HepG2 (cell line): ENCODE data around the gene RPS27A. TPM values are rescaled to one million over a fixed set of nuclear protein-coding genes. Genes with fewer than 3 reads are reported as not detected.

Experiments
- CBX1 ChIP-seq: IDR thresholded peaks from one replicate; pipeline ENCODE4 v1.6.1; 2016; ENCODE audit warnings: antibody characterized with exemption, low read depth
- FOXK1 ChIP-seq: sonication (generic); formaldehyde crosslinking; IDR thresholded peaks from 2 replicates; pipeline ENCODE4 v1.4.0; 2020; ENCODE audit warnings: low read depth, missing genetic modification reagents, borderline replicate concordance
- HNF1B ChIP-seq: sonication (generic); formaldehyde crosslinking; IDR thresholded peaks from 2 replicates; pipeline ENCODE4 v1.5.1; 2020; ENCODE audit warnings: mild to moderate bottlenecking, moderate library complexity, missing genetic modification reagents
- ISX ChIP-seq: sonication (generic); formaldehyde crosslinking; conservative IDR thresholded peaks from 2 replicates; pipeline ENCODE4 v1.5.0; 2020; ENCODE audit warnings: missing genetic modification reagents
- LCORL ChIP-seq, 2 experiments: fragments of 450-650 bp in 1 of 2; sonication (generic) in 1 of 2; formaldehyde crosslinking in 1 of 2; IDR thresholded peaks; 2 replicates each; pipeline versions ENCODE4 v1.5.0 to v1.6.1; 2017 to 2020; ENCODE audit warnings: antibody characterized with exemption in 1 of 2, missing genetic modification reagents in 1 of 2
- MLXIP ChIP-seq: sonication (generic); formaldehyde crosslinking; IDR thresholded peaks from 2 replicates; pipeline ENCODE4 v1.9.0; 2021; ENCODE audit warnings: missing genetic modification reagents, borderline replicate concordance
- NR1H2 ChIP-seq: sonication (generic); formaldehyde crosslinking; IDR thresholded peaks from 2 replicates; pipeline ENCODE4 v1.8.1; 2022; ENCODE audit warnings: low read depth, missing genetic modification reagents, borderline replicate concordance
- PAF1 ChIP-seq: IDR thresholded peaks from 2 replicates; pipeline ENCODE4 v1.6.1; 2016; ENCODE audit warnings: missing genetic modification reagents, missing compliant biosample characterization
- RFX1 ChIP-seq: fragments of 450-650 bp; IDR thresholded peaks from 2 replicates; pipeline ENCODE4 v1.6.1; 2017
- SAFB2 ChIP-seq: sonication (generic); formaldehyde crosslinking; IDR thresholded peaks from 2 replicates; pipeline ENCODE4 v1.5.1; 2020; ENCODE audit warnings: missing genetic modification reagents, low read depth, mild to moderate bottlenecking, borderline replicate concordance
- TBX2 ChIP-seq: sonication (generic); formaldehyde crosslinking; IDR thresholded peaks from 2 replicates; pipeline ENCODE4 v1.5.0; 2020; ENCODE audit warnings: missing genetic modification reagents, mild to moderate bottlenecking, borderline replicate concordance
- TSC22D2 ChIP-seq: sonication (generic); formaldehyde crosslinking; IDR thresholded peaks from 2 replicates; pipeline ENCODE4 v1.5.1; 2020; ENCODE audit warnings: missing genetic modification reagents, mild to moderate bottlenecking, borderline replicate concordance
- XBP1 ChIP-seq: sonication (generic); formaldehyde crosslinking; IDR thresholded peaks from 2 replicates; pipeline ENCODE4 v1.5.0; 2020; ENCODE audit warnings: missing genetic modification reagents
- YEATS4 ChIP-seq: sonication (generic); formaldehyde crosslinking; IDR thresholded peaks from 2 replicates; pipeline ENCODE4 v1.4.0; 2020; ENCODE audit warnings: missing genetic modification reagents, borderline replicate concordance
- ZNF230 ChIP-seq: sonication (generic); formaldehyde crosslinking; IDR thresholded peaks from 2 replicates; pipeline ENCODE4 v1.4.0; 2020; ENCODE audit warnings: mild to moderate bottlenecking, missing genetic modification reagents
- ZNF510 ChIP-seq: sonication (generic); formaldehyde crosslinking; IDR thresholded peaks from 2 replicates; pipeline ENCODE4 v1.4.0; 2020; ENCODE audit warnings: low read depth, mild to moderate bottlenecking, missing genetic modification reagents
- ZNF558 ChIP-seq: sonication (generic); formaldehyde crosslinking; IDR thresholded peaks from 2 replicates; pipeline ENCODE4 v1.9.0; 2022; ENCODE audit warnings: mild to moderate bottlenecking, missing genetic modification reagents, borderline replicate concordance
- ZNF740 ChIP-seq: sonication (generic); formaldehyde crosslinking; IDR thresholded peaks from 2 replicates; pipeline ENCODE4 v1.4.0; 2020; ENCODE audit warnings: missing genetic modification reagents
- ZNF749 ChIP-seq: sonication (generic); formaldehyde crosslinking; IDR thresholded peaks from 2 replicates; pipeline ENCODE4 v1.8.0; 2022; ENCODE audit warnings: mild to moderate bottlenecking, missing genetic modification reagents, moderate library complexity, borderline replicate concordance
- ZNF768 ChIP-seq: sonication (generic); formaldehyde crosslinking; IDR thresholded peaks from 2 replicates; pipeline ENCODE4 v1.4.0; 2020; ENCODE audit warnings: missing genetic modification reagents
- ZNF850 ChIP-seq: sonication (generic); formaldehyde crosslinking; conservative IDR thresholded peaks from 2 replicates; pipeline ENCODE4 v1.9.0; 2021; ENCODE audit warnings: mild to moderate bottlenecking, missing genetic modification reagents
- polyA plus RNA-seq, 8 experiments: library from polyadenylated mRNA; depleted of rRNA in 3 of 8; stranded (reverse) in 7 of 8; unstranded in 1 of 8; fragments of >200 nt; fragmentation: Illumina TruSeq in 4 of 8; extraction: Trizol in 4 of 8; gene quantifications; 2 replicates each; pipeline versions ENCODE4 v1.2.1 to v1.2.3, GENCODE V29; 2011 to 2016; ENCODE audit warnings: low read depth in 4 of 8, missing spikeins in 1 of 8, mixed read lengths in 1 of 8; ENCODE audit not compliant: insufficient read depth in 1 of 8
- total RNA-seq, 5 experiments: library from RNA; depleted of rRNA; stranded (reverse); fragments of >200 nt; fragmentation: Illumina TruSeq; extraction: Trizol; gene quantifications; 2 replicates each; pipeline ENCODE4 v1.2.3, GENCODE V29; 2016; ENCODE audit warnings: low read depth in 1 of 5

Gene RPS27A
- total and polyA plus RNA-seq, 2 of the 13 experiments (the other 11 are each of a cell fraction or from before 2014, with no cell fraction given) = 2,779 to 3,269 TPM

GRCh38 chr2:55232084-55232862 is at the start of gene RPS27A, which contains the start of gene CLHC1 (continued):
- TF ChIP-seq ZNF230 (CRISPR knock-in tag) (no peak; the same call in 1 of the 2 replicates), CBX1 (peak; percentile 85), ZNF749 (CRISPR knock-in tag) (peak; percentile 81; the same call in 1 of the 2 replicates), HNF1B (CRISPR knock-in tag) (peak; percentile 60; the same call in 1 of the 2 replicates), ZNF740 (CRISPR knock-in tag) (no peak), TBX2 (CRISPR knock-in tag) (peak; percentile 56), XBP1 (CRISPR knock-in tag) (peak; percentile 4; the same call in 1 of the 2 replicates), ZNF510 (CRISPR knock-in tag) (peak; percentile 29; the same call in 1 of the 2 replicates), RFX1 (peak; percentile 91), YEATS4 (CRISPR knock-in tag) (peak; percentile 98), ZNF768 (CRISPR knock-in tag) (0 out of 2 replicates have a peak, but pooled peaks have one; percentile 8), FOXK1 (peak; percentile 21; the same call in 1 of the 2 replicates), MLXIP (CRISPR knock-in tag) (peak; percentile 90; the same call in 1 of the 2 replicates), ZNF558 (peak; percentile 76; the same call in 1 of the 2 replicates), NR1H2 (no peak), TSC22D2 (CRISPR knock-in tag) (0 out of 2 replicates have a peak, but pooled peaks have one; percentile 66), ZNF850 (CRISPR knock-in tag) (0 out of 2 replicates have a peak, but pooled peaks have one; percentile 42), PAF1 (CRISPR knock-in tag) (no peak), ISX (CRISPR knock-in tag) (0 out of 2 replicates have a peak, but pooled peaks have one; percentile 54), LCORL (IDR thresholded peaks at IDR 0.05) (0 out of 2 replicates have a peak, but pooled peaks have one; percentile 6), LCORL (CRISPR knock-in tag; IDR thresholded peaks at IDR 0.05) (no peak), SAFB2 (CRISPR knock-in tag) (peak; percentile 14; the same call in 1 of the 2 replicates)
